ENCODE results near the gene ERCC4.
A peak's percentile ranks its signal among the peaks of the same experiment; 100 is the strongest.

Gene ERCC4

GRCh38 chr16:13920510-13920818 is 510 bp downstream of the ERCC4 start:
- DNase-seq = no peak
- TF ChIP-seq, protein P1, sequence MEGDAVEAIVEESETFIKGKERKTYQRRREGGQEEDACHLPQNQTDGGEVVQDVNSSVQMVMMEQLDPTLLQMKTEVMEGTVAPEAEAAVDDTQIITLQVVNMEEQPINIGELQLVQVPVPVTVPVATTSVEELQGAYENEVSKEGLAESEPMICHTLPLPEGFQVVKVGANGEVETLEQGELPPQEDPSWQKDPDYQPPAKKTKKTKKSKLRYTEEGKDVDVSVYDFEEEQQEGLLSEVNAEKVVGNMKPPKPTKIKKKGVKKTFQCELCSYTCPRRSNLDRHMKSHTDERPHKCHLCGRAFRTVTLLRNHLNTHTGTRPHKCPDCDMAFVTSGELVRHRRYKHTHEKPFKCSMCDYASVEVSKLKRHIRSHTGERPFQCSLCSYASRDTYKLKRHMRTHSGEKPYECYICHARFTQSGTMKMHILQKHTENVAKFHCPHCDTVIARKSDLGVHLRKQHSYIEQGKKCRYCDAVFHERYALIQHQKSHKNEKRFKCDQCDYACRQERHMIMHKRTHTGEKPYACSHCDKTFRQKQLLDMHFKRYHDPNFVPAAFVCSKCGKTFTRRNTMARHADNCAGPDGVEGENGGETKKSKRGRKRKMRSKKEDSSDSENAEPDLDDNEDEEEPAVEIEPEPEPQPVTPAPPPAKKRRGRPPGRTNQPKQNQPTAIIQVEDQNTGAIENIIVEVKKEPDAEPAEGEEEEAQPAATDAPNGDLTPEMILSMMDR (IDR thresholded peaks at IDR 0.05; ENCODE audit: low read depth, low read length) = no peak
- Histone ChIP-seq H3K36me3 (peaks cover 22% of the 10 kb centered on the region), H3K4me3 (ENCODE audit: low read depth, low read length) (peak overlapping the region; percentile 98), H3K9me3 (ENCODE audit: severe bottlenecking) (no peaks in the 10 kb centered on the region), H3K27ac (peak overlapping the region; percentile 89), H3K27me3 (ENCODE audit: insufficient read depth, low read depth, severe bottlenecking) (no peaks in the 10 kb centered on the region)

- TF ChIP-seq, protein P1 (IDR thresholded peaks at IDR 0.05; ENCODE audit: low read depth, low read length) = no peak
- Histone ChIP-seq H3K27ac (no peak overlapping the region), H3K4me3 (ENCODE audit: low read depth, low read length) (no peak overlapping the region), H3K27me3 (ENCODE audit: insufficient read depth, low read depth, severe bottlenecking) (no peaks in the 10 kb centered on the region), H3K36me3 (peaks cover 25% of the 10 kb centered on the region), H3K9me3 (ENCODE audit: severe bottlenecking) (no peaks in the 10 kb centered on the region)
- no peak for DNase-seq
Measured at GRCh38 chr16:13921328-13921727, 1.4 kb downstream of the ERCC4 start.

- DNase-seq = no peak
Measured at GRCh38 chr16:13923703-13924298, 3.8 kb downstream of the ERCC4 start.

DNA sequence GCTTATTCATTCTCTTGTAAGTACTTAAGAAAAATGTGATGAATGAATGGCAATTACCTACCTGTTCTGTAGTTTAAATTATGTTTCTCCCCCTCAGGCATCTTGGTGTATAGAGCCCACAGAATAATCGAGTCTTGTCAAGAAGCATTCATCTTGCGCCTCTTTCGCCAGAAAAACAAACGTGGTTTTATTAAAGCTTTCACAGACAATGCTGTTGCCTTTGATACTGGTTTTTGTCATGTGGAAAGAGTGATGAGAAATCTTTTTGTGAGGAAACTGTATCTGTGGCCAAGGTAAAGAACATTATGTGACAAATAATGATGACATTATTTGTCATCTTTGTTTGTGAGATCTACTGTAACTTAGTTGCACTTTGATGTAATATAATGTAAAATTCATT is 6.5 kb downstream of the ERCC4 start:
- DNase-seq = no peak
- H3K9me3 ChIP-seq (ENCODE audit: severe bottlenecking) = no peaks in the 10 kb centered on the region
- no peak overlapping the region for H3K4me3 ChIP-seq (ENCODE audit: low read depth, low read length)
- peaks cover 32% of the 10 kb centered on the region for H3K36me3 ChIP-seq
- TF ChIP-seq, protein P1 (IDR thresholded peaks at IDR 0.05; ENCODE audit: low read depth, low read length) = no peak
- no peak overlapping the region for H3K27ac ChIP-seq
- H3K27me3 ChIP-seq (ENCODE audit: insufficient read depth, low read depth, severe bottlenecking) = no peaks in the 10 kb centered on the region

More at GRCh38 chr16:13923703-13924298, 3.8 kb downstream of the ERCC4 start:
- TF ChIP-seq, protein P1 (IDR thresholded peaks at IDR 0.05; ENCODE audit: low read depth, low read length) = no peak
- peaks cover 30% of the 10 kb centered on the region for H3K36me3 ChIP-seq
- H3K27ac ChIP-seq = no peak overlapping the region
- no peak overlapping the region for H3K4me3 ChIP-seq (ENCODE audit: low read depth, low read length)
- no peaks in the 10 kb centered on the region for H3K27me3 ChIP-seq (ENCODE audit: insufficient read depth, low read depth, severe bottlenecking)
- no peaks in the 10 kb centered on the region for H3K9me3 ChIP-seq (ENCODE audit: severe bottlenecking)

- Histone ChIP-seq H3K27ac (no peak overlapping the region), H3K27me3 (ENCODE audit: insufficient read depth, low read depth, severe bottlenecking) (no peaks in the 10 kb centered on the region), H3K9me3 (ENCODE audit: severe bottlenecking) (no peaks in the 10 kb centered on the region), H3K36me3 (peaks cover 32% of the 10 kb centered on the region), H3K4me3 (ENCODE audit: low read depth, low read length) (no peak overlapping the region)
- TF ChIP-seq, protein P1 (IDR thresholded peaks at IDR 0.05; ENCODE audit: low read depth, low read length) = no peak
- DNase-seq = no peak
Measured at GRCh38 chr16:13926891-13927290, 6.9 kb downstream of the ERCC4 start.

DNA sequence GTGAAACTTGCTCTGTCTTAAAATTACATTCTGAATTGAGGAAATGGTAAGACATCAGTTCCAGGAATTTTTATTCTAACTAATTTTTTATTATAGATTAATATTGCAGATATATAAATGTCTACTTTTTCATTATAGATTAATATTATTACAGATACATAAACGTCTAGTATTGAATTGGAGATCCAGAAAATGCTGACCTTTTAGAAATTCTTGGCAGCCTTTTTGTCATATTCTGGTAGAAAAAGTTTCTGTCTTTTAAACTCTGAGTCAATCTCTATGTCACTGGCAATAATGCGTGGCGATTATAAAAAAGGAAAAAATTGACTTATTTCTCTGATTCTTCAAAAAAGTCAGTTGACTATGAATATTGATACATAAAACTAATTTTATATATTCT is 8.7 kb downstream of the ERCC4 start:
- TF ChIP-seq, protein P1 (IDR thresholded peaks at IDR 0.05; ENCODE audit: low read depth, low read length) = no peak
- H3K36me3 ChIP-seq = peaks cover 22% of the 10 kb centered on the region

More for the DNA sequence above, 8.7 kb downstream of the ERCC4 start:
- Histone ChIP-seq H3K27me3 (ENCODE audit: insufficient read depth, low read depth, severe bottlenecking) (no peaks in the 10 kb centered on the region), H3K9me3 (ENCODE audit: severe bottlenecking) (no peaks in the 10 kb centered on the region), H3K27ac (no peak overlapping the region), H3K4me3 (ENCODE audit: low read depth, low read length) (no peak overlapping the region)
- no peak for DNase-seq
